Suppressor macrophage treated with lipopolysaccharide for 1 hour (primary cell): ENCODE results near the gene RNFT2.
"Not testable (repeated sequence)": the region's sequence is repeated elsewhere in the genome, so short reads cannot be mapped to it uniquely, and the experiment has no call there.

Source experiments
- DNase-seq, 3 donors: peaks; one replicate each; pipeline ENCODE4 v3.0.0-alpha.2; 2020 to 2022

RNFT2 gene

DNA sequence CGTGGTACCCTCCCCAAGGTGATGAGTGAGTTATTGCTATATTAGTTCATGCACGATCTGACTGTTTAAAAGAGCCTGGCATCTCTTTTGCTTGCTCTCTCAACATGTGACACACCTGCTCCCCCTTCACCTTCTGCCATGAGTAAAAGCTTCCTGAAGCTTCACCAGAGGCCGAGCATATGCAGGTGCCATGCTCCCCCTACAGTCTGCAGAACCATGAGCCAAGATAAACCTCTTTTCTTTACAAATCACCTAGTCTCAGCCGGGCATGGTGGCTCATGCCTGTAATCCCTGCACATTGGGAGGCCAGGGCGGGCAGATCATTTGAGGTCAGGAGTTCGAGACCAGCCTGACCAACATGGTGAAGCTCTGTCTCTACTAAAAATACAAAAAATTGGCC, 61.8 kb downstream of the RNFT2 start:
- no peak for DNase-seq

DNA sequence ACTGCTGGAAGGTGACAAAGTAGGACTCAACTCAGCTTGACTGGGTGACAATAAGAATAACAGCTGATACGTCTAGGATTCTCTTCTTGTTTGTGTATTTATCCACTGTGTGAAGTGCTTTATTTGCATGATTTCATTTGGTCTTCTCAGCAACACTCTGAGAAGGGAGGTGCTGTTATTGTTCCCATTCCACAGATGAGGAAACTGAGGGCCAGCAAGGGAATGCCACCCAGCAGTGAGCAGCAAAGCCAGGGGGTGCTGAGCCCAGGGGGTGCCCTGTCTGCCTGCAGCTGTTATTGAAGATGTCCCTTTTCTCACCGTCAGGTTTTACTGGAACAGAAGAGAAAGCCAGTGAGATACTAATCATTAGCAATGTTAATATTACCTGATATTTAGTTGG, 62.8 kb downstream of the RNFT2 start:
- DNase-seq, result no peak

DNA sequence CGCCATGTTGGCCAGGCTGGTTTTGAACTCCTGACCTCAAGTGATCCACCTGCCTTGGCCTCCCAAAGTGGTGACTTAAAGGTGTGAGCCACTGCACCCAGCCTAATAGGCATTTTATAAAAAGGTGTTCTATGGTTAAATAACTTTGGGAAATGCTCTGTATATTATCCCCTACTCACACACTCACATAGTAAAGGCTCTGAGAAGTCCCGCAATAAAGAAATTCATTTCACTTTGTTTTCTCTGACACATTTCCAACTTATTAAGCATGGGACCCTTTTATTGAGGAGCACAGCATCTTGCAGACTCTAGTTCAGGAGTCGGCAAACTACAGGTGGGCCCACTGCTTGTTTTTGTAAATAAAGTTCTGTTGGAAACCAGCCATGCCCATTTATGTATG, 63.9 kb downstream of the RNFT2 start:
- DNase-seq, result no peak

DNA sequence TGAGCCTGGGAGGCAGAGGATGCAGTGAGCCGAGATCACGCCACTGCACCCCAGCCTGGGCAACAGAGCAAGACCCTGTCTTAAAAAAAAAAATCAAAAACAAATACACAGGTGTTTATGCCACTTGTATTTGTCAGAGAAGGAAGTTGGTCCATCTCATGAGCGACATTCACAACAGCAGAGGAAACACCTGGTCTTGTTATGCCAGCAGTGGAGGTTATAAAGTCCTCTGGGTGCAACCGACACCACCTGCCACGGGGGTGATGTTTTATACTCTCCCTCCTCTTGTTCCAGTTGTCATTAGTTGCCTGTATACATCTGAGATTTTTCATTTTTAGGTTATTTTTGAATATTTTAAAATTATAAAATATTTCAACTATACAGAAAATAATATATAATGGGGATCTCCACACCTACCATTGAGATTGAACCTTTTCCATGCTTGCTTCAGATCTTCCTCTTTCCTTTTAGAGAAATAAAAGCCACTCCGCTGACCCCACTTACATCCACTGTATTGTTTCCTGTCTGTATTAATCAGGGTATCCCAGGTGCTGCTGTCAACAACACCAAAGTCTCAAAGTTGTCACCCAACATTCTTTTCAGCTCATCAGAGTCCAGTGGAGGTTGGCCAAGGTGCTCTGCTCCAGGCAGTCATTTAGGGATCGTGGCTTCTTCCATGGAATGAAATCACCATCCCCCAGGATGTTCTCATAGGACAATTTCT, 65.1 kb downstream of the RNFT2 start:
- no peak for DNase-seq

DNA sequence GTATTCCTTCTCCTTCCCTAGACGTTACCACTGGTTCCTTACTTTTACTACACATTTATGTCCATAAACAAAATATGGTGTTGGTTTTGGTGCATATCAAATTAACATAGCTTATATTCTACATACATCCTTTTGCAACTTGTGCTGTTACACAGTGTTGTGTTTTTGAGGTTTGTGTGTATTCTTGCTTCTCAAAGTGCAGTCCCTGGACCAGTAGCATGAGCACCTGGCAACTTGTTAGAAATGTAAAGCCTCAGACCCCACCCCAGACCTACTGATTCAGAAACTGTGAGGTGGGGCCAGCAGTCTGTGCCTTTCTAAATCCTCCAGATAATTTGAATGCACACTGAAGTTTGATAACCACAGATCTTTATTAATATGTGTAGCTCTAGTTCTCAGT, 65.9 kb downstream of the RNFT2 start:
- no peak for DNase-seq

DNA sequence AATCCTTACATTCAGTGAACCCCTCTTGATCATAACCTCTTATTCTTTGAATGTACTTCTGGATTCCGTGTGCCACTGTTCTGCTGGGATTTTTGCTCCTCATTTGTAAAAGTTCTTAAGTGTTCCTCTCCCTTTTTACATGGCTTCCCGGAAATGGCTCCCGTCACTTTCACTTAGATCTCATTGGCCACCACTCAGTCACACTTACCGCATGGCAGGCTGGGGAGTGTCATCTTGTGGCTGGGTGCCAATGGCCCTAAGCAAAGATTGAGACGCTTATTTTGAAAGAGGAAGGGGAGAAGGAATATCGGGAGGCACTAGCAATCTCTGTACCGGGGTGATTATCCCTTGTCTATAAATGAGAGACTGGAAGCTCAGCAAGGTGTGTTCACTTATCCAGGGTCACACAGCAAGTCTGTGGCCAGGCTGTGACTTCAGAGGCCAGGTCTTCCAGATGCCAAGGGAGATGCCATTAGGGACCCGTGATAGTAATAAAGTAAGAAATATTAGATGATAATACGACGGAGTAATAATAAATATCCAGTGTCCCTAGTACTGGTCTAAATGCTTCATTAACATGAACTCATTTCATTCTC, 68.8 kb downstream of the RNFT2 start:
- no peak for DNase-seq

GRCh38 chr12:116807546-116807945, 69.4 kb downstream of the RNFT2 start:
- DNase-seq, result no peak

DNA sequence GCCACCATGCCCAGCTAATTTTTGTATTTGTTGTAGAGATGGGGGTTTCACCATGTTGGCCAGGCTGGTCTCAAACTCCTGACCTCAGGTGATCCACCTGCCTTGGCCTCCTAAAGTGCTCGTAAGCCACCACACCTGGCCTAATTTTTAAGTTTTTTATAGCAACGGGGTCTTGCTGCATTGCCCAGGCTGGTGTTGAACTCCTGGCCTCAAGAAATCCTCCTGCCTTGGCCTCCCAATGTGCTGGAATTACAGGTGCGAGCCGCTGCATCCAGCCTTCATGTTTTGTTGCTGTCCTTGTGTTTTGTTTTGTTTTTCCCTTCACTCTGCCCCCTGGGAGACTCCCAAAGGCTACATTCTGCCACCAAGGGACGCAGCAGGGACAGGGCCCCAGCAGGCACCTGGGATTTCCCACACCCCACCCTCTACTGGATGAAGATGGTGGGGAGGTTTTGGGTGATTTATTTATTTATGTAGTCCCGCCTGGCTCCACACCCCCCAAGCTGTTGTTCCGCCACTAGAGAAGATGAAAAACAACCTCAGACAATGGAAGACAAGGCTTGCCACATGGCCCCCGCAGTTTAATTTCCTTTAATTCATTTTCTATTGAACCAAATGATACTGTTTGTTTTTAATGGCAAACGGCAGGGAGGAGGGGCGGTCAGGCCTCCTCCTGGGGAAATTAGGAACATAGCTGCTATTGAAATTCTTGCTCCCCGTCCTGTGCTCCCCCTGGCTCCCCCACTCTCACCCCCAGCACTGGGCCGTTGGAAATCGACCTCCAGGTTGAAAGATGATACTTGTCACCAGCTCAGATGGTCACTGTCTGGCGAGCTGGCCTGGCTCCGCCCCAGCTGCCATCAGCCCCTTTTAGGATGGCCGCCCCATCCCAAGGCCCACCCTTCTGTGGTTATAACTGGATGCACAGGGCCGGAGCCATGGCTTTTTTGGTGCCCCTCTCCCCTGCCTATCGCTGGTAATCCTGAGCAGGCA, 70.3 kb downstream of the RNFT2 start:
- no peak for DNase-seq

GRCh38 chr12:116812238-116812637, 74.1 kb downstream of the RNFT2 start:
- DNase-seq, result no peak

DNA sequence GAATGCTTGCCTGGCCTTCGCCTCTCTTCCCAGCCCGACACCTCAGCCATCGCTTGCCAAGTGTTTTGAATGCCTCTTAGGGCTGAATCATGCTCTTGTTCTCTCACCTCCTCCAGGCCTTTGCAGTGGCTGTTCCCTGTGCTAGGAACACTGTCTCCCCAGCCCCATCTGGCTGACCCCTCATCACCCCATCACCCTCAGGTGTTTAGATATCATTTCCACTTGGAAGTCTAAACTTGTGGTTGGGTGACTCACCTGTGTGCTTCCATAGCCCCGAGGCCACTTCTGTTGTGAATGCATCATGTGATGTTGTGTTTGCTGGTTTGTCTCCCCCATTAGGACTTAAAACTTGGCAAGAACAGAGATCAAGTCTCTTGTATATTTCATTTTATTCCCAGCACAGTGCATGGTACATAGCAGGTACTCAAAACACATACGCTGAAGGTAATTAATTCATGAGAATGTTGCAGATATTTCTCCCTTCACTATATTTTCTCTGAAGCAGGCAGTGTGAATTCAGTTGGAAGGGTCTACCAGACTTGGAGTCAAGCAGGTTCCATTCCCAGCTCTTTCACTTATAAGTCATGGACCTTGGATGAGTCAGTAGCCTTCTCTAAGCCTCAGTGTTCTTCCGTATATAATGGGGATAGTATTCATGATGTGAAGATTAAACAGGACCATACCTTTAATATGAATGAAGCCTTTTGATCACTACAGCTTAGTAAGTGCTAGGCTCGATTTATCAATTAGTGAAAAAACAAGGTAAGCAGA, 75.3 kb downstream of the RNFT2 start:
- DNase-seq, result no peak

DNA sequence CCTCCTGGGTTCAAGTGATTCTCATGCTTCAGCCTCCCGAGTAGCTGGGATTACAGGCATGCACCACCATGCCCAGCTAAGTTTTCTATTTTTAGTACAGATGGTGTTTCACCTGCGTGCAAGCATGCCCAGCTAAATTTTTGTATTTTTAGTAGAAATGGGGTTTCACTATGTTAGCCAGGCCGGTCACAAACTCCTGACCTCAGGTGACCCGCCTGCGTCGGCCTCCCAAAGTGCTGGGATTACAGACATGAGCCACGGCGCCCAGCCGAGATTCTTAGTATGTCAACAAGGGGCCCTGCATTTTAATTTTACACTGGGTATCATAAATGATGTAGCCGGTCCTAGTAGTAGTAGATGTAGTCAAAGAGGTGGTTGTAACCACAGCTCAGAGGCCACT, 76.7 kb downstream of the RNFT2 start:
- not testable (repeated sequence) for DNase-seq

- peak in 2 of 3 donors; percentile 3 to 7 for DNase-seq
These were observed 80.3 kb downstream of the RNFT2 start for GRCh38 chr12:116818341-116818856.

DNA sequence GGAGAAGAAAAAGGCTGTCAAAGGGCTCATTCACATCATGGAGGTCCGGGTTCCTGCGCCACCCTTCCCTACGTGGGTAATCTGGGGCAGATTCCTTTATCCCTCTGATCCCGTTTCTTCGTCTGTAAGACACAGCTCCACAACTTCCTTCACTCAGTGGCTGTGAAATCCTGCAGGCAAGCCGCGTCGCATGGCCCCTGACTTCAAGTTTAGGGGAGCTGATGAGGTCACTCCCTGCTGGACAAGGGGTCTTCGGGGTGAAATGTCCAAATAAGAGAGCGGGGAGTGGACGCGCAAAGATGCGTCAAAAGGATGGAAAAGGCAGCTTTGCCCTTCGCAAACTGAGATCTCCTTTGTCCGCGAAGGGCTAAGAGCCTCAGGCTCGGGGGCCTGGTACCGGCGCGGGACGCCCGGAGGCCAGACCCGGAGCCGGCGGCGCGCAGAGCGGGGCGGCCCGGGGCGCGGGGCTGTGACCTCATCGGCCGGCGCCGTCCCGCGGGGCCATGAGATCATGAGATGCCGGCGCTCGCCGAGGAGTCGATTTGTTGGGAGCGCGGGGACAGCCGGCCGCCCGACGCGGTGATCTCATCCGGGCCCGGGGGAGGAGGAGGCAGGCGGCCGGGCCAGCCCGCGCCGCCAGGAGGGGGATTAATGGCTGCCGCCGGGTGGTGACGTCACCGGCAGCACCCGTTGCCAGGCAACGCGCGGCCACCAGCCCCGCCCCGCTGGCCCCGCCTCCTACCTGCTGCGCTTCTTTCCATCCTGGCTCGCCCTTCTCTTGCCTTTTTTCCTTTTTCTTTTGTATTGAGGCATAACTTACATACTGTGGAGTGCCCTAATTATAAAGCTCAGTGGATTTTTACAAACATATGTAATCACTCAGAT, 81.1 kb downstream of the RNFT2 start:
- peak; percentile 95 to 98 (median 96) for DNase-seq

- DNase-seq, result no peak
These were observed 82.0 kb downstream of the RNFT2 start for GRCh38 chr12:116820064-116820656.

DNA sequence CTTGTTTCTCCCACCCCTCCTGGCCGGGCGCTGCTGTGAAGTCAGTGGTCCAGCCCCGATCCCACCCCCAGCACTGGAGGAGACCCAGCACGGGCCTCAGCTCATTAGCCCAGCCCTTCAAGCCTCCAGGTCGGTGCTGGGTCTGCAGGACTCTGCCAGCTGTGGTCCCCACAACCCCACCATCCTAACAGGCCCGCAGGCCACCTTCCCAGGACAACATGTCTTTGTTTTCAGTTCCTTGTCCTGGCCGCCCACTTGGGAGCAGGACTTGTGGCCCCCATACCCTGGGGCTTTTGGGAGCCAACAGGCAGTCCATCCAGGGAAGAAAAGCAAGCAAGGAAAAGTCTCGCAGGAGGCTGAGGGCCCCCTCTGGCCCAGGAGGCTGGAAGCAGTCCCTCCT, 83.2 kb downstream of the RNFT2 start:
- no peak for DNase-seq

DNA sequence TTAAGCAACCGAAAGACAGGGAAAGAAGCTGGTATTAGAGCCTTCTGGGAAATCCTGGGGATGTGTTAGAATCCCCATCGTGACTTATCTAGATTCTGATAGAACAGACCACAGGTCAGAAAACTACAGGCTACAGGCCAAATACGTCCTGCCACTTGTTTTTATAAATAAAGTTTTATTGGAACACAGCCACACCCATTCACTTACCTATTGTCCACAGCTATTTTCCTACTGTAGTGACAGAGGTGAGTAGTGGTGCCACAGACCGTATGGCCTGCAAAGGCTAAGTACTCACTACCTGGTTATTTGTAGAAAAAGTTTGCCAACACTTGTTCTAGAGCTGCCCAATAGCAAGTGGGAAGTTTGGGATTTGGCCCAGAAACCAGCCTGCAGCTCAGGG, 89.3 kb downstream of the RNFT2 start:
- no peak for DNase-seq

- DNase-seq, result no peak
These were observed 94.2 kb downstream of the RNFT2 start for GRCh38 chr12:116832353-116832752.

- no peak for DNase-seq
These were observed 95.4 kb downstream of the RNFT2 start for GRCh38 chr12:116833474-116833873.

- no peak for DNase-seq
These were observed 97.4 kb downstream of the RNFT2 start for GRCh38 chr12:116835484-116835883.

GRCh38 chr12:116837097-116837496, 99.0 kb downstream of the RNFT2 start:
- no peak for DNase-seq

DNA sequence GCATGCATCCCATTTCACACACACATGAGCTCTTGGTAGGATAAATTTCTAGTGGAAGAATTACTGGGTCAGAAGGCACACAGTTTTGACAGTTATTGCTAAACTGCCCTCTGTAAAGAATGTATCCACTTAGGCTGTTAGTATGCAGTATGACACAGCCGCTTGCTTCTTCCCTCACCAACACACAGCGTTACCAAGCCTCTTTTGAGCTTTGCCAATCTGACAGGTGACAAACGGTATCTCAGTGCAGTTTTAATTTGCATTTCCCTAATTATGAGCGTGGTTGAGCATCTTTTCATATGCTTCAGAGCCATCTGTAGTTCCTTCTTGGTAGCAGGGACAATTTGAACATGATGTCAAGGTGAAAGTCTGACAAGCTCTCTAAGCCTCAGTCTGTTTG, 100.2 kb downstream of the RNFT2 start:
- DNase-seq, result no peak
